ENCODE measurements around the gene ZBTB49. TPM values are rescaled to one million over a fixed set of nuclear protein-coding genes. Genes with fewer than 3 reads are reported as not detected.
"Not testable (repeated sequence)": the region's sequence is repeated elsewhere in the genome, so short reads cannot be mapped to it uniquely, and the experiment has no call there.

The ZBTB49 gene
- total RNA-seq, 1 experiment from 2014 or later: 6.6 TPM

DNA sequence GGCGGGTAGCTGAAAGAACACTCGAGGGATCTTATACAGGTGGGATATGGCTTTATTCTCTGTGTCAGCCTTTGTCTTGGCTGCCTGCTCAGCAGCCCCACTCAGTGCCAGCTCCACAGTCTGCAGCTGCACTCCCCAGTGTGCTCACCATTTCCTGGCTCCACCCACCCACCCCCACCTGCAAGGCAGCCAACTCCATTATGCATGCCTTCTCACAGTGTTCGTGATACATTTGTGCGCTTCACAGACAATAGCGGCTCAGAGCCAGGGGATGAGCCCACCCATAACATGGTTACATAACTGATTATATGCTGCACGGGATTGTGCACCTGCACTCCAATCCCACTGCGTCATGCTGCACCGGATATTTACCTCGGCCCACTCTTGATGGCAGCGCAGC is 33.3 kb upstream of the ZBTB49 start:
- intact Hi-C loops (cut with micrococcal nuclease; ENCODE audit: unreplicated experiment): loop anchor here (10.0 kb wide), 1 partner anchor 178 kb away; no protein-coding TSS in a partner anchor

GRCh38 chr4:4257705-4258104 is 32.3 kb upstream of the ZBTB49 start:
- H3K4me3 ChIP-seq (ENCODE audit: low read depth, low read length, poor library complexity, severe bottlenecking); DNase-seq (ENCODE audit: low spot score); H3K27ac ChIP-seq (ENCODE audit: low read depth, low read length, poor library complexity, severe bottlenecking); H3K27me3 ChIP-seq (replicated peaks; ENCODE audit: insufficient read depth, low read depth, low read length, poor library complexity); POLR2A ChIA-PET (ENCODE audit: low non-redundant PET); CTCF ChIA-PET; H3K4me1 ChIP-seq (ENCODE audit: insufficient read depth, low read length, poor library complexity, severe bottlenecking); H3K36me3 ChIP-seq (ENCODE audit: insufficient read depth, low read length, poor library complexity, severe bottlenecking); H3K9me3 ChIP-seq (ENCODE audit: low read depth, low read length, poor library complexity, severe bottlenecking); BruUV-seq (replicated peaks): not testable (repeated sequence)
- intact Hi-C loops (cut with micrococcal nuclease; ENCODE audit: unreplicated experiment): loop anchor here (10.0 kb wide), 1 partner anchor 177 kb away; no protein-coding TSS in a partner anchor

More for the DNA sequence above, 33.3 kb upstream of the ZBTB49 start:
- Histone ChIP-seq H3K36me3 (ENCODE audit: insufficient read depth, low read length, poor library complexity, severe bottlenecking) (no peaks in the 10 kb centered on the region), H3K4me3 (ENCODE audit: low read depth, low read length, poor library complexity, severe bottlenecking) (no peak overlapping the region), H3K9me3 (ENCODE audit: low read depth, low read length, poor library complexity, severe bottlenecking) (no peaks in the 10 kb centered on the region), H3K27me3 (replicated peaks; ENCODE audit: insufficient read depth, low read depth, low read length, poor library complexity) (no peaks in the 10 kb centered on the region), H3K27ac (ENCODE audit: low read depth, low read length, poor library complexity, severe bottlenecking) (no peak overlapping the region), H3K4me1 (ENCODE audit: insufficient read depth, low read length, poor library complexity, severe bottlenecking) (no peaks in the 10 kb centered on the region)
- TF ChIP-seq, protein P1, sequence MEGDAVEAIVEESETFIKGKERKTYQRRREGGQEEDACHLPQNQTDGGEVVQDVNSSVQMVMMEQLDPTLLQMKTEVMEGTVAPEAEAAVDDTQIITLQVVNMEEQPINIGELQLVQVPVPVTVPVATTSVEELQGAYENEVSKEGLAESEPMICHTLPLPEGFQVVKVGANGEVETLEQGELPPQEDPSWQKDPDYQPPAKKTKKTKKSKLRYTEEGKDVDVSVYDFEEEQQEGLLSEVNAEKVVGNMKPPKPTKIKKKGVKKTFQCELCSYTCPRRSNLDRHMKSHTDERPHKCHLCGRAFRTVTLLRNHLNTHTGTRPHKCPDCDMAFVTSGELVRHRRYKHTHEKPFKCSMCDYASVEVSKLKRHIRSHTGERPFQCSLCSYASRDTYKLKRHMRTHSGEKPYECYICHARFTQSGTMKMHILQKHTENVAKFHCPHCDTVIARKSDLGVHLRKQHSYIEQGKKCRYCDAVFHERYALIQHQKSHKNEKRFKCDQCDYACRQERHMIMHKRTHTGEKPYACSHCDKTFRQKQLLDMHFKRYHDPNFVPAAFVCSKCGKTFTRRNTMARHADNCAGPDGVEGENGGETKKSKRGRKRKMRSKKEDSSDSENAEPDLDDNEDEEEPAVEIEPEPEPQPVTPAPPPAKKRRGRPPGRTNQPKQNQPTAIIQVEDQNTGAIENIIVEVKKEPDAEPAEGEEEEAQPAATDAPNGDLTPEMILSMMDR (conservative IDR thresholded peaks at IDR 0.05; ENCODE audit: low read depth, low read length): no peak
- no peak for TF ChIP-seq EZH2 (IDR thresholded peaks at IDR 0.05; ENCODE audit: borderline replicate concordance, low read depth, low read length, poor library complexity, severe bottlenecking)
- no TSS peak for BruUV-seq (replicated peaks)
- DNase-seq (ENCODE audit: low spot score): peak; percentile 17
- ChIA-PET POLR2A (ENCODE audit: low non-redundant PET) (no interaction called here), CTCF (no interaction called here)

- no peak for DNase-seq (ENCODE audit: low spot score)
- POLR2A ChIA-PET (ENCODE audit: low non-redundant PET): no interaction called here
- no peak overlapping the region for H3K4me3 ChIP-seq (ENCODE audit: low read depth, low read length, poor library complexity, severe bottlenecking)
- no peak overlapping the region for H3K27ac ChIP-seq (ENCODE audit: low read depth, low read length, poor library complexity, severe bottlenecking)
- CTCF ChIA-PET: interaction anchor here (0.9 kb wide), 1 partner anchor 77 kb away, joined by 3 read pairs; no protein-coding TSS in a partner anchor
- intact Hi-C loops (cut with micrococcal nuclease; ENCODE audit: unreplicated experiment): loop anchor here (10.0 kb wide), 1 partner anchor 175 kb away; no protein-coding TSS in a partner anchor
- no peaks in the 10 kb centered on the region for H3K9me3 ChIP-seq (ENCODE audit: low read depth, low read length, poor library complexity, severe bottlenecking)
- no peaks in the 10 kb centered on the region for H3K36me3 ChIP-seq (ENCODE audit: insufficient read depth, low read length, poor library complexity, severe bottlenecking)
- no TSS peak for BruUV-seq (replicated peaks)
- no peaks in the 10 kb centered on the region for H3K27me3 ChIP-seq (replicated peaks; ENCODE audit: insufficient read depth, low read depth, low read length, poor library complexity)
- TF ChIP-seq EZH2 (IDR thresholded peaks at IDR 0.05; ENCODE audit: borderline replicate concordance, low read depth, low read length, poor library complexity, severe bottlenecking): no peak
- TF ChIP-seq, protein P1 (conservative IDR thresholded peaks at IDR 0.05; ENCODE audit: low read depth, low read length): no peak
- H3K4me1 ChIP-seq (ENCODE audit: insufficient read depth, low read length, poor library complexity, severe bottlenecking): no peaks in the 10 kb centered on the region
Observed at GRCh38 chr4:4259484-4260100, 30.5 kb upstream of the ZBTB49 start.
